IPS-11a (cell line): ENCODE measurements around the gene TMEM132A.

Source experiments
- H3K4me3 ChIP-seq: one replicate; pipeline ENCODE4 v1.5.1; 2013; ENCODE audit warnings: low read depth, low read length, control low read depth

The TMEM132A gene

GRCh38 chr11:60935676-60936442 is 11.6 kb downstream of the TMEM132A start:
- H3K4me3 ChIP-seq: no peak overlapping the region

GRCh38 chr11:60936467-60937143 is 12.3 kb downstream of the TMEM132A start:
- no peak overlapping the region for H3K4me3 ChIP-seq

GRCh38 chr11:60937144-60937527 is 12.9 kb downstream of the TMEM132A start:
- no peak overlapping the region for H3K4me3 ChIP-seq

GRCh38 chr11:60937811-60938210 is 13.6 kb downstream of the TMEM132A start:
- H3K4me3 ChIP-seq: no peak overlapping the region

- no peak overlapping the region for H3K4me3 ChIP-seq
These were observed 14.2 kb downstream of the TMEM132A start for GRCh38 chr11:60938500-60938899.

- no peak overlapping the region for H3K4me3 ChIP-seq
These were observed 15.0 kb downstream of the TMEM132A start for GRCh38 chr11:60939301-60939700.

- no peak overlapping the region for H3K4me3 ChIP-seq
These were observed 15.6 kb downstream of the TMEM132A start for GRCh38 chr11:60939855-60940254.

GRCh38 chr11:60941371-60942119 is 17.3 kb downstream of the TMEM132A start:
- no peak overlapping the region for H3K4me3 ChIP-seq

GRCh38 chr11:60942219-60942618 is 18.0 kb downstream of the TMEM132A start:
- H3K4me3 ChIP-seq: no peak overlapping the region

- no peak overlapping the region for H3K4me3 ChIP-seq
These were observed 18.8 kb downstream of the TMEM132A start for GRCh38 chr11:60942970-60943565.

- H3K4me3 ChIP-seq: no peak overlapping the region
These were observed 20.4 kb downstream of the TMEM132A start for GRCh38 chr11:60944490-60945294.

GRCh38 chr11:60945295-60945667 is 21.0 kb downstream of the TMEM132A start:
- H3K4me3 ChIP-seq: no peak overlapping the region

- no peak overlapping the region for H3K4me3 ChIP-seq
These were observed 22.5 kb downstream of the TMEM132A start for GRCh38 chr11:60946601-60947264.

GRCh38 chr11:60947700-60948099 is 23.4 kb downstream of the TMEM132A start:
- H3K4me3 ChIP-seq: no peak overlapping the region

GRCh38 chr11:60948250-60948649 is 24.0 kb downstream of the TMEM132A start:
- no peak overlapping the region for H3K4me3 ChIP-seq

GRCh38 chr11:60950024-60950423 is 25.8 kb downstream of the TMEM132A start:
- H3K4me3 ChIP-seq: no peak overlapping the region

- H3K4me3 ChIP-seq: peak overlapping the region; percentile 31
These were observed 26.8 kb downstream of the TMEM132A start for GRCh38 chr11:60950933-60951605.

- peak overlapping the region; percentile 31 for H3K4me3 ChIP-seq
These were observed 27.3 kb downstream of the TMEM132A start for GRCh38 chr11:60951606-60951903.

- H3K4me3 ChIP-seq: peak within 1 kb of the TSS; percentile 31
These were observed 27.9 kb downstream of the TMEM132A start, which contains the start of gene SLC15A3 for GRCh38 chr11:60951904-60952741. Gene SLC15A3, minus strand, starts transcription at chr11:60952176. Its CDS starts 625 bp downstream, at chr11:60951551.
